Fibroblast of skin of abdomen (primary cell): ENCODE results near the gene MED25.

Source experiments
- DNase-seq: peaks from one replicate; pipeline ENCODE4 v3.0.0-alpha.2; 2013

Gene MED25

GRCh38 chr19:49875177-49875576 lies 57.1 kb downstream of the MED25 start:
- no peak for DNase-seq

GRCh38 chr19:49875857-49876421 lies 57.9 kb downstream of the MED25 start:
- peak; percentile 44 for DNase-seq

- peak; percentile 99 for DNase-seq
Observed at GRCh38 chr19:49876422-49877019, 58.4 kb downstream of the MED25 start.

GRCh38 chr19:49877020-49877878 lies 59.2 kb downstream of the MED25 start, which contains the start of the genes AKT1S1 and TBC1D17:
Gene AKT1S1, minus strand, starts transcription at chr19:49877355. Its CDS starts 4,060 bp downstream, at chr19:49873295.
Gene TBC1D17, plus strand, starts transcription at chr19:49877702. Its CDS starts 22 bp downstream, at chr19:49877724.
- DNase-seq, result peak; percentile 100

GRCh38 chr19:49877879-49878743 lies 60.0 kb downstream of the MED25 start:
- peak; percentile 98 for DNase-seq

- no peak for DNase-seq
Observed at GRCh38 chr19:49878744-49879070, 60.6 kb downstream of the MED25 start.

GRCh38 chr19:49879243-49879963 lies 61.3 kb downstream of the MED25 start:
- no peak for DNase-seq

GRCh38 chr19:49880162-49880869 lies 62.2 kb downstream of the MED25 start:
- no peak for DNase-seq

GRCh38 chr19:49881186-49881585 lies 63.1 kb downstream of the MED25 start:
- DNase-seq, result no peak

GRCh38 chr19:49881672-49882394 lies 63.7 kb downstream of the MED25 start:
- DNase-seq, result no peak

- no peak for DNase-seq
Observed at GRCh38 chr19:49882643-49883042, 64.6 kb downstream of the MED25 start.

GRCh38 chr19:49883094-49883493 lies 65.0 kb downstream of the MED25 start:
- no peak for DNase-seq

- DNase-seq, result no peak
Observed at GRCh38 chr19:49884109-49884508, 66.0 kb downstream of the MED25 start.

- DNase-seq, result no peak
Observed at GRCh38 chr19:49884760-49885159, 66.7 kb downstream of the MED25 start.
